K562 (cell line): ENCODE data around the gene SOX6. TPM values are rescaled to one million over a fixed set of nuclear protein-coding genes. Genes with fewer than 3 reads are reported as not detected.

Source experiments
- GATA2 ChIP-seq: sonication (generic); formaldehyde crosslinking; IDR thresholded peaks from 2 replicates; pipeline ENCODE4 v1.4.0; 2020; ENCODE audit warnings: mild to moderate bottlenecking, missing genetic modification reagents
- GATAD2A ChIP-seq: fragments of 450-650 bp; IDR thresholded peaks from 2 replicates; pipeline ENCODE4 v1.6.1; 2017
- MXI1 ChIP-seq: IDR thresholded peaks from 2 replicates; pipeline ENCODE4 v1.6.1; 2011; ENCODE audit warnings: low read depth, mild to moderate bottlenecking, improper control_type of control experiment, low read length
- NFIC ChIP-seq: fragments of 450-650 bp; IDR thresholded peaks from 2 replicates; pipeline ENCODE4 v1.6.1; 2017; ENCODE audit warnings: mild to moderate bottlenecking, inconsistent platforms
- SREBF2 ChIP-seq: sonication (generic); formaldehyde crosslinking; IDR thresholded peaks from 2 replicates; pipeline ENCODE4 v1.4.0; 2020; ENCODE audit warnings: mild to moderate bottlenecking, missing genetic modification reagents
- THRAP3 ChIP-seq: fragments of 450-650 bp; IDR thresholded peaks from 2 replicates; pipeline ENCODE4 v1.6.1; 2016; ENCODE audit warnings: mild to moderate bottlenecking, inconsistent platforms, borderline replicate concordance
- ZNF143 ChIP-seq: sonication (generic); formaldehyde crosslinking; IDR thresholded peaks from 2 replicates; pipeline ENCODE4 v1.9.0; 2022; ENCODE audit warnings: mild to moderate bottlenecking, missing genetic modification reagents
- ZNF212 ChIP-seq: fragments of 450-650 bp; formaldehyde crosslinking; IDR thresholded peaks from 2 replicates; pipeline ENCODE4 v1.4.0; 2020; ENCODE audit warnings: mild to moderate bottlenecking
- ZNF263 ChIP-seq: sonication (generic); formaldehyde crosslinking; IDR thresholded peaks from 2 replicates; pipeline ENCODE4 v1.8.0; 2022; ENCODE audit warnings: mild to moderate bottlenecking, missing genetic modification reagents, borderline replicate concordance
- ZNF444 ChIP-seq: fragments of 250-450 bp; sonication (Bioruptor Pico); IDR thresholded peaks from 2 replicates; pipeline ENCODE4 v1.4.0; 2020; ENCODE audit warnings: mild to moderate bottlenecking, moderate library complexity
- ZNF707 ChIP-seq: fragments of 250-450 bp; sonication (Bioruptor Pico); conservative IDR thresholded peaks from 2 replicates; pipeline ENCODE4 v1.8.0; 2022; ENCODE audit warnings: inconsistent platforms, mild to moderate bottlenecking, moderate library complexity
- polyA plus RNA-seq, 8 experiments: library from polyadenylated mRNA; depleted of rRNA in 4 of 8; stranded (reverse) in 5 of 8; unstranded in 3 of 8; fragments of >200 nt; fragmentation: Nextera tagmentation in 2 of 8; fragmentation: Illumina TruSeq in 1 of 8; extraction: Ambion mirVana in 2 of 8; extraction: Trizol in 1 of 8; gene quantifications; 2 replicates each; pipeline versions ENCODE4 v1.2.1 to v1.2.3, GENCODE V29; 2011 to 2014; ENCODE audit warnings: inconsistent platforms in 1 of 8, missing spikeins in 1 of 8
- total RNA-seq, 7 experiments: library from RNA; depleted of rRNA in 6 of 7; stranded (reverse); fragments of >200 nt in 6 of 7; fragmentation: Illumina TruSeq in 2 of 7; extraction: Trizol in 2 of 7; gene quantifications; 2 replicates each; pipeline versions ENCODE4 v1.2.1 to v1.2.3, GENCODE V29; 2011 to 2021; ENCODE audit warnings: low replicate concordance in 1 of 7
- TF ChIP-seq, protein P1 (sequence below): sonication (generic); formaldehyde crosslinking; IDR thresholded peaks from 2 replicates; pipeline ENCODE4 v1.8.1; 2022; ENCODE audit warnings: missing genetic modification reagents

The SOX6 gene
- total and polyA plus RNA-seq, 9 of the 15 experiments (the other 6 are each of a cell fraction or from before 2014, with no cell fraction given): 0.89 to 8.7 (median 5.7) TPM

GRCh38 chr11:15968461-15969130 lies 387.8 kb downstream of the SOX6 start (continued):
- TF ChIP-seq MXI1: no peak
- TF ChIP-seq GATA2: no peak
- TF ChIP-seq ZNF143 (CRISPR knock-in tag): no peak
- no peak for TF ChIP-seq ZNF707 (CRISPR knock-in tag)
- TF ChIP-seq, protein P1, sequence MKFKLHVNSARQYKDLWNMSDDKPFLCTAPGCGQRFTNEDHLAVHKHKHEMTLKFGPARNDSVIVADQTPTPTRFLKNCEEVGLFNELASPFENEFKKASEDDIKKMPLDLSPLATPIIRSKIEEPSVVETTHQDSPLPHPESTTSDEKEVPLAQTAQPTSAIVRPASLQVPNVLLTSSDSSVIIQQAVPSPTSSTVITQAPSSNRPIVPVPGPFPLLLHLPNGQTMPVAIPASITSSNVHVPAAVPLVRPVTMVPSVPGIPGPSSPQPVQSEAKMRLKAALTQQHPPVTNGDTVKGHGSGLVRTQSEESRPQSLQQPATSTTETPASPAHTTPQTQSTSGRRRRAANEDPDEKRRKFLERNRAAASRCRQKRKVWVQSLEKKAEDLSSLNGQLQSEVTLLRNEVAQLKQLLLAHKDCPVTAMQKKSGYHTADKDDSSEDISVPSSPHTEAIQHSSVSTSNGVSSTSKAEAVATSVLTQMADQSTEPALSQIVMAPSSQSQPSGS (CRISPR knock-in tag): no peak
- no peak for TF ChIP-seq GATAD2A
- TF ChIP-seq NFIC: peak; percentile 73
- TF ChIP-seq ZNF263: no peak
- TF ChIP-seq ZNF444: no peak
- no peak for TF ChIP-seq SREBF2 (CRISPR knock-in tag)
- no peak for TF ChIP-seq ZNF212 (CRISPR knock-in tag)
- TF ChIP-seq THRAP3: no peak
